MM.1S (cell line): ENCODE data around the gene CPSF4.

ENCODE experiments used
- CTCF ChIP-seq: fragments of 300-600 bp; sonication (generic); IDR thresholded peaks from 2 replicates; pipeline ENCODE4 v1.5.1; 2016; ENCODE audit warnings: antibody characterized with exemption, low read length, mixed read lengths
- EZH2phosphoT487 ChIP-seq: fragments of 300-600 bp; sonication (generic); IDR thresholded peaks from 2 replicates; pipeline ENCODE4 v1.6.1; 2018; ENCODE audit warnings: antibody characterized with exemption, low read length

GRCh38 chr7:99504281-99504602, 65.5 kb downstream of the CPSF4 start:
- TF ChIP-seq CTCF (no peak), EZH2phosphoT487 (no peak)
